ENCODE measurements around the gene DCTPP1.
A peak's percentile ranks its signal among the peaks of the same experiment; 100 is the strongest.

Gene DCTPP1

GRCh38 chr16:30474684-30475083 lies 44.9 kb upstream of the DCTPP1 start:
- Histone ChIP-seq H4K91ac (ENCODE audit: low read length) (no peak overlapping the region), H3K18ac (ENCODE audit: low read depth in 1 of 2, low read length in 2 of 2) (no peak overlapping the region), H2BK15ac (ENCODE audit: low read depth, poor library complexity, severe bottlenecking) (no peak overlapping the region), H3K4ac (ENCODE audit: low read depth in 1 of 2, low read length in 2 of 2) (no peak overlapping the region), H3K79me1 (replicated peaks; ENCODE audit: low read length, poor library complexity, severe bottlenecking) (no peaks in the 10 kb centered on the region), H2BK12ac (ENCODE audit: low read length in 2 of 2) (no peak overlapping the region), H3K4me3 (ENCODE audit: insufficient read depth in 1 of 2, low read depth in 1 of 2, low read length in 2 of 2) (no peak overlapping the region), H3K9ac (ENCODE audit: low read length) (no peak overlapping the region), H2AFZ (ENCODE audit: low read depth, low read length) (no peak overlapping the region), H3K36me3 (ENCODE audit: control insufficient read depth in 1 of 2, insufficient read depth in 2 of 2, low read depth in 1 of 2, low read length in 2 of 2) (no peaks in the 10 kb centered on the region), H2BK5ac (ENCODE audit: low read depth, low read length, poor library complexity, severe bottlenecking) (no peak overlapping the region), H3K23ac (ENCODE audit: low read length in 2 of 2) (no peak overlapping the region), H2BK120ac (ENCODE audit: low read depth, low read length) (no peak overlapping the region), H3K27me3 (ENCODE audit: control insufficient read depth in 1 of 2, insufficient read depth in 1 of 2, low read length in 2 of 2) (peaks cover 6 to 57% of the 10 kb centered on the region in 2 experiments), H4K8ac (ENCODE audit: low read length) (no peak overlapping the region), H2AK5ac (ENCODE audit: low read length, severe bottlenecking) (no peak overlapping the region), H3K4me1 (ENCODE audit: control insufficient read depth, insufficient read depth, low read depth, low read length) (no peaks in the 10 kb centered on the region), H3K14ac (ENCODE audit: low read length in 2 of 2) (no peak overlapping the region), H3K9me3 (ENCODE audit: control insufficient read depth, low read length) (no peaks in the 10 kb centered on the region), H3K4me2 (ENCODE audit: low read length, poor library complexity, severe bottlenecking) (no peak overlapping the region), H3K27ac (ENCODE audit: low read length, poor library complexity, severe bottlenecking) (no peak overlapping the region)
- 84% methylated on average over 5 of the region's 7 CpGs for WGBS
- DNase-seq = no peak

DNA sequence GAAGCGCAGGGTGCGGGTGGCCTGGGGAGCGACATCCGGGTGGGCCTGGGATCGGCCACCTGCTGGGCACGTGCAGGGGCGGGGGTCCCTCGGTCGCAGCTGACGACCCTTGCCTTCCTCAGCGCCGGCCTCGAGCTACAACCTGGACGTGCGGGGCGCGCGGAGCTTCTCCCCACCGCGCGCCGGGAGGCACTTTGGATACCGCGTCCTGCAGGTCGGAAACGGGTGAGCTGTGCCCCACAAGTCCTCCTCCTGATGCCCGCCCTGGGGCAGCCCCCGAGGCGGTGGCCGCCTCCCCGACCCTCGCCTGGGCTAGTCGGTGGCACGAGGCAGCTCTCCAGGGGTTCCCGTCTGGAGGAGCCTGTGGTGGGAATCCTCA lies 44.2 kb upstream of the DCTPP1 start:
- no peak overlapping the region for H3K4me2 ChIP-seq (ENCODE audit: low read length, poor library complexity, severe bottlenecking)
- no peak for DNase-seq
- peaks cover 3 to 55% of the 10 kb centered on the region in 2 experiments for H3K27me3 ChIP-seq (ENCODE audit: control insufficient read depth in 1 of 2, insufficient read depth in 1 of 2, low read length in 2 of 2)
- H2BK120ac ChIP-seq (ENCODE audit: low read depth, low read length) = no peak overlapping the region
- H3K79me1 ChIP-seq (replicated peaks; ENCODE audit: low read length, poor library complexity, severe bottlenecking) = no peaks in the 10 kb centered on the region
- H3K4me3 ChIP-seq (ENCODE audit: insufficient read depth in 1 of 2, low read depth in 1 of 2, low read length in 2 of 2) = no peak overlapping the region
- no peak overlapping the region for H2BK5ac ChIP-seq (ENCODE audit: low read depth, low read length, poor library complexity, severe bottlenecking)
- H3K9ac ChIP-seq (ENCODE audit: low read length) = no peak overlapping the region
- no peak overlapping the region for H3K23ac ChIP-seq (ENCODE audit: low read length in 2 of 2)
- H3K14ac ChIP-seq (ENCODE audit: low read length in 2 of 2) = no peak overlapping the region
- H2BK12ac ChIP-seq (ENCODE audit: low read length in 2 of 2) = no peak overlapping the region
- no peak overlapping the region for H2AFZ ChIP-seq (ENCODE audit: low read depth, low read length)
- H3K9me3 ChIP-seq (ENCODE audit: control insufficient read depth, low read length) = no peaks in the 10 kb centered on the region
- 89% methylated on average over 28 of the region's 35 CpGs for WGBS
- H3K36me3 ChIP-seq (ENCODE audit: control insufficient read depth in 1 of 2, insufficient read depth in 2 of 2, low read depth in 1 of 2, low read length in 2 of 2) = no peaks in the 10 kb centered on the region
- H3K18ac ChIP-seq (ENCODE audit: low read depth in 1 of 2, low read length in 2 of 2) = no peak overlapping the region
- peak overlapping the region in 1 of 2 experiments; percentile 13 for H3K4ac ChIP-seq (ENCODE audit: low read depth in 1 of 2, low read length in 2 of 2)
- no peaks in the 10 kb centered on the region for H3K4me1 ChIP-seq (ENCODE audit: control insufficient read depth, insufficient read depth, low read depth, low read length)
- no peak overlapping the region for H3K27ac ChIP-seq (ENCODE audit: low read length, poor library complexity, severe bottlenecking)
- no peak overlapping the region for H4K8ac ChIP-seq (ENCODE audit: low read length)
- H2BK15ac ChIP-seq (ENCODE audit: low read depth, poor library complexity, severe bottlenecking) = no peak overlapping the region
- H2AK5ac ChIP-seq (ENCODE audit: low read length, severe bottlenecking) = no peak overlapping the region
- H4K91ac ChIP-seq (ENCODE audit: low read length) = no peak overlapping the region

DNA sequence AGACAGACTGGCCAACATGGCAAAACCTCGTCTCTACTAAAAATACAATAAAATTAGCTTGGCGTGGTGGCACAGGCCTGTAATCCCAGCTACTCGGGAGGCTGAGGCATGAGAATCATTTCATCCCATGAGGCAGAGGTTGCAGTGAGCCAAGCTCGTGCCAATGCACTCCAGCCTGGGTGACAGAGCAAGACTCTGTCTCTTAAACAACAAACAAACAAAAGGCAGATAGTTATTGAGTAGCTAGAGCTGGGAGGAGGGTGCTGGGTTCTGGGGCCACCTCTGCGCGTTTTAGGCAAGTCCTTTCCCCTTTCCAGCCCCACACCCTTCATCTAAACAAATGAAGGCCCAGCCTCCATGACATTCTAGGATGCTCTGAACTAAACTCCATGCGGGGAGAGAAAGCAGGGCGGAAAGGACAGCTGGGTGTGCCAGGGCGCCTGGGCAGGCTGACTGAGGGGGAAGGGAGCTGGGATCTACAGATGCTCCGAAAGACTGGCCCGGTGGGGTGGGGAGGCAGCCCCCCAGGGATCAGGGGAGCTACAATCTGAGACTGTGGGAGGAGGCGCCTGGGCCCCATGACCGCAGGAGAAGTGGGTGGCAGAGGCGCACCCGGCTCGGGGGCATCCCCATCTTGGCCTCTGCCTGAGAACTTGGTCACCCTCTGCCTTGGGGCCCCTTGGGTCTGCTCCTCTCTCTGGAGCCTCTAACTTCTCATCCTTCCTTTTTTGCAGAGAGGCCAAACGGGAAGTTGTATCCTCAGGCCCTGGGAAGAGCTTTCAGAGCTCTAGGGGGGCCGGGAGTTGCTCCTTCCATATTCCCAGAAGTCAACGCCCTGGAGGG lies 43.6 kb upstream of the DCTPP1 start:
- no peaks in the 10 kb centered on the region for H3K79me1 ChIP-seq (replicated peaks; ENCODE audit: low read length, poor library complexity, severe bottlenecking)
- 88% methylated on average over 18 of the region's 19 CpGs for WGBS
- no peak overlapping the region for H3K4me2 ChIP-seq (ENCODE audit: low read length, poor library complexity, severe bottlenecking)
- no peak overlapping the region for H2BK15ac ChIP-seq (ENCODE audit: low read depth, poor library complexity, severe bottlenecking)
- H3K4me1 ChIP-seq (ENCODE audit: control insufficient read depth, insufficient read depth, low read depth, low read length) = no peaks in the 10 kb centered on the region
- H2BK5ac ChIP-seq (ENCODE audit: low read depth, low read length, poor library complexity, severe bottlenecking) = no peak overlapping the region
- H2BK12ac ChIP-seq (ENCODE audit: low read length in 2 of 2) = no peak overlapping the region
- H3K9ac ChIP-seq (ENCODE audit: low read length) = no peak overlapping the region
- H4K91ac ChIP-seq (ENCODE audit: low read length) = no peak overlapping the region
- no peak overlapping the region for H3K4me3 ChIP-seq (ENCODE audit: insufficient read depth in 1 of 2, low read depth in 1 of 2, low read length in 2 of 2)
- no peaks in the 10 kb centered on the region for H3K9me3 ChIP-seq (ENCODE audit: control insufficient read depth, low read length)
- H2AFZ ChIP-seq (ENCODE audit: low read depth, low read length) = no peak overlapping the region
- H2BK120ac ChIP-seq (ENCODE audit: low read depth, low read length) = no peak overlapping the region
- no peak overlapping the region for H3K23ac ChIP-seq (ENCODE audit: low read length in 2 of 2)
- no peak overlapping the region for H3K14ac ChIP-seq (ENCODE audit: low read length in 2 of 2)
- H3K18ac ChIP-seq (ENCODE audit: low read depth in 1 of 2, low read length in 2 of 2) = no peak overlapping the region
- peaks cover 0 to 50% of the 10 kb centered on the region in 2 experiments for H3K27me3 ChIP-seq (ENCODE audit: control insufficient read depth in 1 of 2, insufficient read depth in 1 of 2, low read length in 2 of 2)
- no peak overlapping the region for H2AK5ac ChIP-seq (ENCODE audit: low read length, severe bottlenecking)
- H3K27ac ChIP-seq (ENCODE audit: low read length, poor library complexity, severe bottlenecking) = no peak overlapping the region
- H4K8ac ChIP-seq (ENCODE audit: low read length) = peak overlapping the region; percentile 24
- DNase-seq = no peak
- H3K4ac ChIP-seq (ENCODE audit: low read depth in 1 of 2, low read length in 2 of 2) = peak overlapping the region in 1 of 2 experiments; percentile 9
- H3K36me3 ChIP-seq (ENCODE audit: control insufficient read depth in 1 of 2, insufficient read depth in 2 of 2, low read depth in 1 of 2, low read length in 2 of 2) = no peaks in the 10 kb centered on the region

GRCh38 chr16:30472328-30472942 lies 42.6 kb upstream of the DCTPP1 start, which contains the start of gene ITGAL:
TSS of gene ITGAL (plus strand) at chr16:30472742. CDS start at chr16:30472838, 96 bp downstream.
- H3K14ac ChIP-seq (ENCODE audit: low read length in 2 of 2) = peak within 1 kb of the TSS in 1 of 2 experiments; percentile 41
- no peak within 1 kb of the TSS for H2BK15ac ChIP-seq (ENCODE audit: low read depth, poor library complexity, severe bottlenecking)
- H4K8ac ChIP-seq (ENCODE audit: low read length) = peak within 1 kb of the TSS; percentile 24

More at GRCh38 chr16:30472328-30472942, 42.6 kb upstream of the DCTPP1 start, which contains the start of gene ITGAL:
- Histone ChIP-seq H3K27me3 (ENCODE audit: control insufficient read depth in 1 of 2, insufficient read depth in 1 of 2, low read length in 2 of 2) (peaks cover 0 to 46% of the 10 kb centered on the region in 2 experiments), H3K27ac (ENCODE audit: low read length, poor library complexity, severe bottlenecking) (no peak within 1 kb of the TSS), H2BK120ac (ENCODE audit: low read depth, low read length) (no peak within 1 kb of the TSS), H3K4ac (ENCODE audit: low read depth in 1 of 2, low read length in 2 of 2) (peak within 1 kb of the TSS in 1 of 2 experiments; percentile 9), H2AK5ac (ENCODE audit: low read length, severe bottlenecking) (no peak within 1 kb of the TSS), H3K4me2 (ENCODE audit: low read length, poor library complexity, severe bottlenecking) (no peak within 1 kb of the TSS), H2AFZ (ENCODE audit: low read depth, low read length) (no peak within 1 kb of the TSS), H3K23ac (ENCODE audit: low read length in 2 of 2) (peak within 1 kb of the TSS in 1 of 2 experiments; percentile 31), H3K4me1 (ENCODE audit: control insufficient read depth, insufficient read depth, low read depth, low read length) (no peaks in the 10 kb centered on the region), H3K9me3 (ENCODE audit: control insufficient read depth, low read length) (no peaks in the 10 kb centered on the region), H3K9ac (ENCODE audit: low read length) (no peak within 1 kb of the TSS), H4K91ac (ENCODE audit: low read length) (no peak within 1 kb of the TSS), H3K18ac (ENCODE audit: low read depth in 1 of 2, low read length in 2 of 2) (no peak within 1 kb of the TSS), H2BK12ac (ENCODE audit: low read length in 2 of 2) (peak within 1 kb of the TSS in 1 of 2 experiments; percentile 7), H3K79me1 (replicated peaks; ENCODE audit: low read length, poor library complexity, severe bottlenecking) (no peaks in the 10 kb centered on the region), H3K36me3 (ENCODE audit: control insufficient read depth in 1 of 2, insufficient read depth in 2 of 2, low read depth in 1 of 2, low read length in 2 of 2) (no peaks in the 10 kb centered on the region), H3K4me3 (ENCODE audit: insufficient read depth in 1 of 2, low read depth in 1 of 2, low read length in 2 of 2) (no peak within 1 kb of the TSS), H2BK5ac (ENCODE audit: low read depth, low read length, poor library complexity, severe bottlenecking) (no peak within 1 kb of the TSS)
- no peak for DNase-seq
- WGBS = 76% methylated on average over 8 of the region's 8 CpGs

Measured in mesenchymal stem cell (in vitro differentiated cells and primary cell).